ENCODE results near the gene CASP3. TPM values are rescaled to one million over a fixed set of nuclear protein-coding genes. Genes with fewer than 3 reads are reported as not detected.
"Not testable (repeated sequence)": the region's sequence is repeated elsewhere in the genome, so short reads cannot be mapped to it uniquely, and the experiment has no call there.

Gene CASP3
- total RNA-seq, 1 donor from 2014 or later, result 56.1 TPM

GRCh38 chr4:184636897-184637296 is 12.3 kb downstream of the CASP3 start:
- TF ChIP-seq, protein P1, sequence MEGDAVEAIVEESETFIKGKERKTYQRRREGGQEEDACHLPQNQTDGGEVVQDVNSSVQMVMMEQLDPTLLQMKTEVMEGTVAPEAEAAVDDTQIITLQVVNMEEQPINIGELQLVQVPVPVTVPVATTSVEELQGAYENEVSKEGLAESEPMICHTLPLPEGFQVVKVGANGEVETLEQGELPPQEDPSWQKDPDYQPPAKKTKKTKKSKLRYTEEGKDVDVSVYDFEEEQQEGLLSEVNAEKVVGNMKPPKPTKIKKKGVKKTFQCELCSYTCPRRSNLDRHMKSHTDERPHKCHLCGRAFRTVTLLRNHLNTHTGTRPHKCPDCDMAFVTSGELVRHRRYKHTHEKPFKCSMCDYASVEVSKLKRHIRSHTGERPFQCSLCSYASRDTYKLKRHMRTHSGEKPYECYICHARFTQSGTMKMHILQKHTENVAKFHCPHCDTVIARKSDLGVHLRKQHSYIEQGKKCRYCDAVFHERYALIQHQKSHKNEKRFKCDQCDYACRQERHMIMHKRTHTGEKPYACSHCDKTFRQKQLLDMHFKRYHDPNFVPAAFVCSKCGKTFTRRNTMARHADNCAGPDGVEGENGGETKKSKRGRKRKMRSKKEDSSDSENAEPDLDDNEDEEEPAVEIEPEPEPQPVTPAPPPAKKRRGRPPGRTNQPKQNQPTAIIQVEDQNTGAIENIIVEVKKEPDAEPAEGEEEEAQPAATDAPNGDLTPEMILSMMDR (conservative IDR thresholded peaks at IDR 0.05; ENCODE audit: low read depth, low read length), result no peak
- H3K4me3 ChIP-seq (ENCODE audit: low read depth, low read length), result no peak overlapping the region

DNA sequence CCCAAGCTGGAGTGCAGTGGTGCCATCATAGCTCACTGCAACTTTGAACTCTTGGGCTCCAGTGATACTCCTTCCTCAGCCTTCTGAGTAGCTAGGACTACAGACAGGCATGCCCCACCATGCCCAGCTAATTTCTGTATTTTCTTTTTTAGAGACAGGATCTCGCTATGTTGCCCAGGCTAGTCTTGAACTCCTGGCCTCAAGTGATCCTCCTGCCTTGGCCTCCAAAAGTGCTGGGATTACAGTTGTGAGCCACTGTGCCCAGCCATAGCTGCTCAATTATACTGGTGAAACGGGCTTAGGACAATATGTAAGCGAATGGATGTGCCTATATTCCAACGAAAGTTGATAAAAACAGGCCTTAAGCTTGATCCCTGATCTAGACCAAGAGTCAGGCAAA is 13.1 kb downstream of the CASP3 start:
- H3K4me3 ChIP-seq (ENCODE audit: low read depth, low read length), result no peak overlapping the region
- DNase-seq (ENCODE audit: low read depth), result no peak
- TF ChIP-seq, protein P1 (conservative IDR thresholded peaks at IDR 0.05; ENCODE audit: low read depth, low read length), result no peak

More at GRCh38 chr4:184636897-184637296, 12.3 kb downstream of the CASP3 start:
- no peak for DNase-seq (ENCODE audit: low read depth)

DNA sequence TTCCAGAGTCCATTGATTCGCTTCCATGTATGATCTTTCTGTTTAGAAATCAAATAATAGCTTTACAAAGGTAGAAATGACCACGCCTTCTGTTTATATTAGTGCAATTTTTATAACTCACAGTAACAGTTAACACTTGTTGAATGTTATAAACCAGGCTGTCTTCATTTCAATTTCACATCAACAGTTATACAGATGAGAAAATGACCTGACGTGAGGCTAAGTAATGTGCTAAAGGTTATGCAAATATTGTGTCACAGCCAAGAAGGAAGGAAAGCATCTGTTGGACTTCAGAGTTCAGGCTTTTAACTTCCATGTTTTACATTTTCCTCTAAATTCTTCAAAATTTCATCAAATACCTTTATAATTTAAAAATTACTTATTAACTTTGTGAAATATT is 13.9 kb downstream of the CASP3 start:
- no peak for DNase-seq (ENCODE audit: low read depth)
- H3K4me3 ChIP-seq (ENCODE audit: low read depth, low read length), result no peak overlapping the region
- TF ChIP-seq, protein P1 (conservative IDR thresholded peaks at IDR 0.05; ENCODE audit: low read depth, low read length), result no peak

DNA sequence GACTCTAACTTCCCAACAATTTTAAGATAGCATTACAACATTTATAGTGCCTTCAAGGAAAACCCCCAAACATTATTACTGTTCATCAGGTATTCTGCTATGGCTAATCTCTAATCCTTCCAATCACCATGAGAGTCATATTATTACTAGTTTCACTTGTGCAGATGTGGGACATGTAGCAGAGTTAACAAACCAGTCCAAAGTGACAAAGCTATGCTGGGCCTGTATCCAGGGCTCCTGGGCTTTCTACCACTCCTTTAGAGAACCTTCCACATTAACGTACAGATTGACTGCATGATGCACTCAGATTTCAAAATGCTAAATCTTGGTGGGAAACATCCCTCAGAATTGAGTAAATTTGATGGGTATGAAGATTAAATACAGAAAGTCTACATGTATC is 16.4 kb downstream of the CASP3 start:
- no peak overlapping the region for H3K4me3 ChIP-seq (ENCODE audit: low read depth, low read length)
- TF ChIP-seq, protein P1 (conservative IDR thresholded peaks at IDR 0.05; ENCODE audit: low read depth, low read length), result no peak
- DNase-seq (ENCODE audit: low read depth), result no peak

DNA sequence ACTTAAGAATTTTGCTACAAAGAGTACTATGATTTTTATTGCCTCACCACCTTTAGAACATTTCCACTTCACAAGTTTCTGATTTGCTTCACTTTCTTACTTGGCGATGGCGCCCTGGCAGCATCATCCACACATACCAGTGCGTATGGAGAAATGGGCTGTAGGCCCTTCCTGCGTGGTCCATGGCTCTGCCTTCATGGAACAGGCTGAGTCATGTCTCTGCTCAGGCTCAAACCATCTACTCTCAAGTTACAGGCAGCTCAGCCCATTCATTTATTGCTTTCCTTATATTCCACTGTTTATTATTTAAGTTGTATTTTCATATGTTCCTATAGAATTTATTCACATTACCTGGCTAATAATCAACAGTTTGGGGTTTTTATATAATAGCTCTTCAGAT is 21.1 kb downstream of the CASP3 start:
- TF ChIP-seq, protein P1 (conservative IDR thresholded peaks at IDR 0.05; ENCODE audit: low read depth, low read length), result no peak
- no peak for DNase-seq (ENCODE audit: low read depth)
- H3K4me3 ChIP-seq (ENCODE audit: low read depth, low read length), result no peak overlapping the region

DNA sequence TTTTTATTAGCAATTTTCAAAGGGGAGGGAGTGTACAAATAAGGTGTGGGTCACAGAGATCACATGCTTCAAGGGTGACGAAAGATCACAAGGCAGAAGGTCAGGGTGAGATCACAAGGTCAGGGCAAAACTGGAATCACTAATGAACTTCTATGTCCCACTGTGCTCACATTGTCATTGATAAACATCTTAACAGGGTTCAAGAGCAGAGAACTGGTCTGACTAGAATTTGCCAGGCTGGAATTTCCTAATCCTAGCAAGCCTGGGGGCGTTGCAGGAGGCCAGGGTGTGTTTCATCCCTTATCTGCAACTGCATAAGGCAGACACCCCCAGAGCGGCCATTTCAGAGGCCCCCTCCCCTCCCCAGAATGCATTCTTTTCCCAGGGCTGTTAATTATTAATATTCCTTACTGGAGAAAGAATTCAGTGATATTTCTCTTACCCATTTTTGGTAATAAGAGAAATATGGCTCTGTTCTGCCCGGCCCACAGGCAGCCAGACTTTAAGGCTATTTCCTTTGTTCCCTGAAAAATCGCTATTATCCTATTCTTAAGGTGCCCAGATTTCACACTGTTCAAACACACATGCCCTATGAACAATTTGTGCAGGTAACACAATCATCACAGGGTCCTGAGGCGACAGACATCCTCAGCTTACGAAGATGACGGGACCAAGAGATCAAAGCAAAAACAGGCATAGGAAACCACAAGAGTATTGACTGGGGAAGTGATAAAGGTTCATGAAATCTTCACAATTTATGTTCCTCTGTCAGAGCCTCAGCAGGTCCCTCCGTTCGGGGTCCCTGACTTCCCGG is 23.3 kb downstream of the CASP3 start:
- not testable (repeated sequence) for DNase-seq (ENCODE audit: low read depth); H3K4me3 ChIP-seq (ENCODE audit: low read depth, low read length)

DNA sequence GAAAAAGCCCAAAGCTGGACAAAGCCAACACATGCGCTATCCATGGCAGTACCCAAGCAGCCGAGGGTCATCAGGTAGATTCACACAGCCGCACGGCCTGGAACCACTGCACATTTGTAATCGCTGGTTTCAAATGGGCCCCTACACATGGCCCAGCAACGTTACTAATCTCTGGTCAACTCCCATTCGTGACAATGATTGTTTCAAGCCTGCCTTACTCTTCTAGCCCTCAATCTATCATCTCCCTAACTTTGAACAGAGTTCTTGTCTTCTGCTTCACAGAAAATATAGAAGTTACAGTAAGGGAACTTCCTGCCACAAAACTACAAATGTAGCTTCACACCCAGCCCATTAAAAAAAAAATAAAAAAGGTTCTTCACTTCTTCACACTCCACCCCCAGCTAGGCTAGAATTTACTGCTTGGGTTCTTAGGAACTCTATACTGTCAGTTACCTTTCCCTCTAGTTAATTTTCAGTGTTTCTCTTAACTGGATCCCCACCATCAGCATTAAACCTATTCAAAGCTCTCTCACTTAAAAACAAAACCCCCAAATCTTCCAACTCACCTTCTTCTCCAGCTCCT is 24.2 kb downstream of the CASP3 start:
- H3K4me3 ChIP-seq (ENCODE audit: low read depth, low read length), result no peak overlapping the region
- no peak for DNase-seq (ENCODE audit: low read depth)
- TF ChIP-seq, protein P1 (conservative IDR thresholded peaks at IDR 0.05; ENCODE audit: low read depth, low read length), result no peak

GRCh38 chr4:184624504-184624903 is 24.7 kb downstream of the CASP3 start:
- not testable (repeated sequence) for DNase-seq (ENCODE audit: low read depth); H3K4me3 ChIP-seq (ENCODE audit: low read depth, low read length)
